SK-N-MC (cell line): ENCODE results near the gene SIX5.
A peak's percentile ranks its signal among the peaks of the same experiment; 100 is the strongest.

Experiments
- DNase-seq: peaks from one replicate; pipeline ENCODE4 v3.0.0-alpha.2; 2011; ENCODE audit warnings: low read depth, low spot score
- H3K27ac ChIP-seq: fragments of 200-600 bp; sonication (generic); 2 replicates; pipeline ENCODE4 v1.5.1; 2016; ENCODE audit warnings: mixed run types
- H3K36me3 ChIP-seq: fragments of 200-600 bp; sonication (generic); 2 replicates; pipeline ENCODE4 v1.6.1; 2017; ENCODE audit warnings: antibody characterized with exemption, low read length, mixed read lengths; ENCODE audit not compliant: insufficient read depth
- H3K4me3 ChIP-seq: fragments of 200-600 bp; sonication (generic); 2 replicates; pipeline ENCODE4 v1.5.1; 2016
- H3K9ac ChIP-seq: fragments of 200-600 bp; sonication (generic); 2 replicates; pipeline ENCODE4 v1.8.0; 2017; ENCODE audit warnings: mixed run types, mixed read lengths; ENCODE audit not compliant: insufficient read length
- H3K9me3 ChIP-seq: fragments of 200-600 bp; sonication (generic); 2 replicates; pipeline ENCODE4 v1.6.1; 2017; ENCODE audit warnings: low read depth, mild to moderate bottlenecking, antibody characterized with exemption, low read length, moderate library complexity, mixed read lengths
- EZH2 ChIP-seq: fragments of 200-600 bp; sonication (generic); IDR thresholded peaks from one replicate; pipeline ENCODE4 v1.6.1; 2017; ENCODE audit warnings: antibody characterized with exemption
- FOXP2 ChIP-seq: optimal IDR thresholded peaks from 2 replicates; pipeline ENCODE3; 2011; ENCODE audit warnings: mild to moderate bottlenecking, moderate library complexity; ENCODE audit not compliant: insufficient read depth; ENCODE audit errors: extremely low read length, control extremely low read depth
- POLR2AphosphoS5 ChIP-seq: IDR thresholded peaks from 2 replicates; pipeline ENCODE4 v1.6.1; 2012; ENCODE audit warnings: mild to moderate bottlenecking, low read depth, low read length, borderline replicate concordance

The SIX5 gene

DNA sequence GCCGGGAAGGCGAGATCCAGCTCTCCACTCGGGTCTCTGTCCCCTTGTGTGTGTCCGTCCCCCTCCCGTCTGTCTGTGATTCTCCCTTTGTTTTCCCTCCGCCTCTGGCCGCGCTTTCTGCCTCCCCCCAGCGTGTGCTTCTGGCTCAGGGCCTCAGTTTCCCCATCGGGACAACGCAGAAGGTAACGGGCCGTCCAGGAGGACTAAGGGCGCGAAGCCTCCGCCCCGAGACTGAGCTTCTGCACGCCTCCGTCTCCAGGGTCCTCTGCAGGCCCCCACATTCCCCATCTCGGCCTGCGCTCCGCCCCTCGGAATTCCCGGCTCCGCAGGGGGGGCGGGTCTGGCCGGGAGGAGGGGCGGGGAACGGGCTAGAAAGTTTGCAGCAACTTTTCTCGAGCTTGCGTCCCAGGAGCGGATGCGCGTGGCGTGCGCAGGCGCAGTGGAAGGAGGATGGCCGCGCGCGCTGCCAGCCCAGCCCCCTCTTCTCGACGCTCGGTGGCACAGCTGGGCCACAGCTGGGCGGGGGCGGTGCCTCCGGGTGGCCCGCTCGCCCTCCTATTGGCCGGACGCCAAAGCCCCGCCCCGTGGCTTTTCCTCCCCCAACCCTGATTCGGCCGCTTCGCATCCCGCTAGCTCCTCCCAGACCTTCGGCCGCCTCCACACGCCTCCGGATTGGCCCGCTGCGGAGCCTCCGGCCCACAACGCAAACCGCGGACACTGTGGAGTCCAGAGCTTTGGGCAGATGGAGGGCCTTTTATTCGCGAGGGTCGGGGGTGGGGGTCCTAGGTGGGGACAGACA, at the start of gene SIX5:
SIX5 (minus strand) TSS at position 269 of the 799 bp plus-strand sequence. CDS start 408 bp downstream, outside the sequence.
- Histone ChIP-seq H3K27ac (peak within 1 kb of the TSS; percentile 97), H3K9ac (peak within 1 kb of the TSS; percentile 95), H3K9me3 (no peaks in the 10 kb centered on the region), H3K4me3 (peak within 1 kb of the TSS; percentile 100), H3K36me3 (no peaks in the 10 kb centered on the region)
- peak; percentile 85 for DNase-seq
- TF ChIP-seq EZH2 (no peak), POLR2AphosphoS5 (peak; percentile 95), FOXP2 (peak; percentile 65)

DNA sequence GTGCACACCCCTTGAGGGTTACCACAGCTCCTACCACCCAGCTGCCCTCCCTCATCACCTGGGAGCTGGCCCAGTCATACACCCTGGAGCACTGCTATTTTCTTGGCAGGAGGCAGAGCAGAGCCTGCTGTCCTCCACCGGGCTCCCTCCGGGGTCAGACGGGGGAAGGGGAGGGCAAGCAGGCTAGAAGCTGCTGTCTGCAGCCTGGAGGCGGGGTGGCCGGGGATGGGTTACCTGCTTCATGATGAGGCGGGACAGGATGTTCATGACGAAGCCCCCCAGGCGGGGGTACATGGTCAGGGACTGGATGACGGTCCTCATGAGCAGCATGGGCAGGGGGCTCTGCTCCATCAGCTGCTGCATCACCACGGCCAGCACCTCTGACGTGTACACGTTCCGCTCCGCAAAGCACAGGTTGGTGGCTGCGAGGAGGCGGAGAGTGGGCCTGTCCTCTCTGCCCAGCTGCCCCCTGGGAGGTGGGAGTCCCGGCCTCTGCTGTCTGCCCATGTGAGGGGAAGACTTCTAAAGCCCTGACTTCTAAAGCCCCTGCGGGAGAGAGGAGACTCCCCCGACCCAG, 48.8 kb upstream of the SIX5 start:
- TF ChIP-seq POLR2AphosphoS5 (no peak; the same call in 1 of the 2 replicates), EZH2 (no peak), FOXP2 (no peak)
- no peaks in the 10 kb centered on the region for H3K9me3 ChIP-seq
- no peak for DNase-seq
- H3K9ac ChIP-seq, result no peak overlapping the region
- no peak overlapping the region for H3K4me3 ChIP-seq
- no peaks in the 10 kb centered on the region; the same call in 1 of the 2 replicates for H3K36me3 ChIP-seq
- H3K27ac ChIP-seq, result no peak overlapping the region

DNA sequence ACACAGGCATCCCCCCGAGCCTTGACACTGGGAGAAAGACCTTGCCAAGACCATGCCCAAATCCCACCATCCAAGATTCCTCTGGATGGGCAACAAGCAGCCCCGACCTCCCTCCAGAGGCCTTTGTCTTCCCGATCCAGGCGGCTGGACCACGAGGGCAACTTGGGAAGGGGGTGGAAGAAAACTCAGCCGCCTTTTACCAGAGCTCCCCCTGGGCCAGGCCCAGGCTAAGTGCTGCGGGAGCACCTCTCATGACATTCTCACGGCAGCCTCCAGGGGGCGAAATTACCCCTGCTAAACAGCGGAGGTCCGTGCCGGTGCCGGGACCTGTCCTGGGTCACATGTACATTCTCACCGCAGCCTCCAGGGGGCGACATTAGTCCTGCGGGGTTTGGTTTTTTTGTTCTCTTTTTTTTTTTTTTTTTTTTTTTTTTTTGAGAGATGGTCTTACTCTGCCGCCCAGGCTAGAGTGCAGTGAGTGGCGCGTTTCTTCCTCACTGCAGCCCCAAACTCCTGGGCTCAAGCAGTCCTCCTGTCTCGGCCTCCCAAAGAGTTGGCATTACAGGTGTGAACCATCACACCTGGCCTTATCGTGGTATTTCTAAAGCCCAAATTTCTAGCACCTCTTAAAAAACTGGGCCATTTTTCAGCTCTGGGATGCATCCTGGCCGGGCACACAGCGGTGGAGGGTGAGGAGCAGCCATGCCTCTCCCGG, 48.1 kb upstream of the SIX5 start:
- Histone ChIP-seq H3K9me3 (no peaks in the 10 kb centered on the region), H3K36me3 (no peaks in the 10 kb centered on the region; the same call in 1 of the 2 replicates), H3K9ac (no peak overlapping the region), H3K27ac (no peak overlapping the region), H3K4me3 (no peak overlapping the region)
- TF ChIP-seq POLR2AphosphoS5, result peak; percentile 36; the same call in 1 of the 2 replicates
- TF ChIP-seq FOXP2, result no peak
- TF ChIP-seq EZH2, result no peak
- DNase-seq, result peak; percentile 68

DNA sequence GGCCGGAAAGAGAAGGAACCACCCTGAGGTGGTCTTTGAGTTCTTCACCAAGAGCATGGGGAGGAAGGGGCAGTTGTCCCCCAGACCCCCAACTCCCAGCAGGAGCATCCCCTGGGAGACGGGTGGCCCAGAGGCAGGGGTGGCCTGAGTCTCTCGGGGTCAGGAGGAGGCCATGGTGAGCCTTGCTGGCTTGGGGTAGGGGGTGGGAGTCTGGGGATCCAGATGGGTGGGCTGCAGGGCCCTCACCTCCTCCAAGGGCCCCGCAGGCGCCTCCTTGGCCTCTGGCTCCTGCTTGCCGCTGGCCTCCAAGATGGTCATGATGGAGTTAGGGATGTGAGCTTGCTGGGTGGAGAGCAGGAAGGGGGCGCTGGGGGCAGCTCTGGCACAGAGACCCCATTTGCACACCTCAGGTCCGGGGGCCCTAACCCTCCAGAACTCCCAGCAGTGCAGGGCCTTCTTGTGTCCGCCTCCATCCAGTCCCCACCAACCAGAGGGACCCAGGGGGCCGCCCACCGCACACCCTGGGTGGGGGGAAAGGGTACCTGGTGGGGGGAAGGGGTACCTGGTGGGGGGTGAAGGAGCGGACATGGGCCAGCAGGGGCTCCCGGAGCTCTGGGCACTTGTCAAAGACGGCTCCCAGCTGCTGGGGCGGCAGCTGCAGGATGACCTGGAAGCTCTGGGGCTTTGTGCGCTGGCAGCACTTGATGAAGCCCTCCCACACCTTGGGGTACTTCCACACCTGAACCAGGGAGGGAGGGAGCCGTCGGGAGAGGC, 47.4 kb upstream of the SIX5 start:
- H3K4me3 ChIP-seq, result no peak overlapping the region
- DNase-seq, result no peak
- no peak; the same call in 1 of the 2 replicates for TF ChIP-seq POLR2AphosphoS5
- TF ChIP-seq EZH2, result no peak
- no peak for TF ChIP-seq FOXP2
- no peak overlapping the region for H3K27ac ChIP-seq
- H3K9me3 ChIP-seq, result no peaks in the 10 kb centered on the region
- H3K9ac ChIP-seq, result no peak overlapping the region
- H3K36me3 ChIP-seq, result no peaks in the 10 kb centered on the region; the same call in 1 of the 2 replicates

GRCh38 chr19:45815481-45816216, 46.6 kb upstream of the SIX5 start:
- DNase-seq, result no peak
- H3K36me3 ChIP-seq, result no peaks in the 10 kb centered on the region
- H3K9ac ChIP-seq, result no peak overlapping the region
- no peak for TF ChIP-seq EZH2
- TF ChIP-seq FOXP2, result no peak
- H3K9me3 ChIP-seq, result no peaks in the 10 kb centered on the region
- no peak overlapping the region for H3K4me3 ChIP-seq
- no peak overlapping the region for H3K27ac ChIP-seq

GRCh38 chr19:45814851-45815480, 45.9 kb upstream of the SIX5 start, which contains the start of gene RSPH6A:
TSS of gene RSPH6A (minus strand) at chr19:45815308. CDS start at chr19:45815176, 132 bp downstream.
- H3K9ac ChIP-seq, result no peak within 1 kb of the TSS
- H3K9me3 ChIP-seq, result no peaks in the 10 kb centered on the region
- no peak within 1 kb of the TSS for H3K4me3 ChIP-seq
- no peak for DNase-seq
- no peak within 1 kb of the TSS for H3K27ac ChIP-seq
- no peak for TF ChIP-seq POLR2AphosphoS5
- no peak for TF ChIP-seq EZH2
- no peak for TF ChIP-seq FOXP2
- no peaks in the 10 kb centered on the region for H3K36me3 ChIP-seq

- H3K36me3 ChIP-seq, result no peaks in the 10 kb centered on the region
- no peak for DNase-seq
- TF ChIP-seq FOXP2 (no peak), EZH2 (no peak), POLR2AphosphoS5 (no peak)
- H3K9ac ChIP-seq, result no peak overlapping the region
- H3K9me3 ChIP-seq, result no peaks in the 10 kb centered on the region
- H3K27ac ChIP-seq, result no peak overlapping the region
- H3K4me3 ChIP-seq, result no peak overlapping the region
Measured at GRCh38 chr19:45814166-45814780, 45.2 kb upstream of the SIX5 start.
